H9 (cell line): ENCODE data around the gene OR10J4. TPM values are rescaled to one million over a fixed set of nuclear protein-coding genes. Genes with fewer than 3 reads are reported as not detected.

ENCODE experiments used
- DNase-seq: peaks from one replicate; pipeline ENCODE4 v3.0.0-alpha.2; 2017
- H2AFZ ChIP-seq: one replicate; pipeline ENCODE4 v1.6.1; 2013; ENCODE audit warnings: mild to moderate bottlenecking, low read length, control low read depth, moderate library complexity
- H2AK5ac ChIP-seq: 2 replicates; pipeline ENCODE4 v1.6.1; 2013; ENCODE audit warnings: low read length, control low read depth, mixed read lengths; ENCODE audit not compliant: insufficient read length
- H2BK120ac ChIP-seq: one replicate; pipeline ENCODE4 v1.6.1; 2013; ENCODE audit warnings: low read depth, mild to moderate bottlenecking, low read length, control low read depth, inconsistent platforms; ENCODE audit not compliant: poor library complexity, severe bottlenecking
- H2BK12ac ChIP-seq: 2 replicates; pipeline ENCODE4 v1.6.1; 2013; ENCODE audit warnings: low read length, control low read depth, mixed read lengths, low read depth; ENCODE audit not compliant: insufficient read length
- H2BK15ac ChIP-seq: 2 replicates; pipeline ENCODE4 v1.6.1; 2013; ENCODE audit warnings: low read depth, low read length, control low read depth
- H2BK20ac ChIP-seq: one replicate; pipeline ENCODE4 v1.6.1; 2013; ENCODE audit warnings: low read depth, mild to moderate bottlenecking, low read length, control low read depth, inconsistent platforms; ENCODE audit not compliant: poor library complexity, severe bottlenecking
- H2BK5ac ChIP-seq: 2 replicates; pipeline ENCODE4 v1.6.1; 2013; ENCODE audit warnings: low read length, control low read depth, mixed read lengths; ENCODE audit not compliant: insufficient read length
- H3K14ac ChIP-seq: 2 replicates; pipeline ENCODE4 v1.6.1; 2013; ENCODE audit warnings: low read length, control low read depth; ENCODE audit not compliant: insufficient read depth
- H3K18ac ChIP-seq: 2 replicates; pipeline ENCODE4 v1.6.1; 2013; ENCODE audit warnings: low read depth, mild to moderate bottlenecking, mixed read lengths, low read length, control low read depth; ENCODE audit not compliant: insufficient read length
- H3K23ac ChIP-seq: 2 replicates; pipeline ENCODE4 v1.6.1; 2013; ENCODE audit warnings: low read length, control low read depth, mixed read lengths, low read depth; ENCODE audit not compliant: insufficient read length
- H3K23me2 ChIP-seq: 2 replicates; pipeline ENCODE4 v1.6.1; 2013; ENCODE audit warnings: low read depth, mild to moderate bottlenecking, mixed read lengths, low read length, control low read depth; ENCODE audit not compliant: insufficient read length, poor library complexity, severe bottlenecking
- H3K27ac ChIP-seq: 2 replicates; pipeline ENCODE4 v1.5.1; 2013; ENCODE audit warnings: low read length, control low read depth, mixed read lengths, low read depth; ENCODE audit not compliant: insufficient read length
- H3K27me3 ChIP-seq: 2 replicates; pipeline ENCODE4 v1.6.1; 2013; ENCODE audit warnings: low read length, control low read depth, inconsistent platforms; ENCODE audit not compliant: insufficient read depth
- H3K4ac ChIP-seq: 2 replicates; pipeline ENCODE4 v1.6.1; 2013; ENCODE audit warnings: low read depth, mild to moderate bottlenecking, control low read depth, inconsistent platforms, low read length, moderate library complexity
- H3K4me1 ChIP-seq: 2 replicates; pipeline ENCODE4 v1.6.1; 2013; ENCODE audit warnings: low read length, control low read depth, inconsistent platforms; ENCODE audit not compliant: insufficient read depth
- H3K4me2 ChIP-seq: 2 replicates; pipeline ENCODE4 v1.6.1; 2013; ENCODE audit warnings: low read length, control low read depth, mixed read lengths; ENCODE audit not compliant: insufficient read length, insufficient read depth
- H3K56ac ChIP-seq: 2 replicates; pipeline ENCODE4 v1.6.1; 2013; ENCODE audit warnings: low read depth, mild to moderate bottlenecking, mixed read lengths, low read length, control low read depth; ENCODE audit not compliant: insufficient read length
- H3K79me1 ChIP-seq: 2 replicates; pipeline ENCODE4 v1.6.1; 2013; ENCODE audit warnings: low read depth, mild to moderate bottlenecking, moderate library complexity, low read length, control low read depth, inconsistent platforms; ENCODE audit not compliant: insufficient read depth, poor library complexity, severe bottlenecking
- H3K79me2 ChIP-seq: 2 replicates; pipeline ENCODE4 v1.6.1; 2013; ENCODE audit warnings: low read length, control low read depth, inconsistent platforms; ENCODE audit not compliant: insufficient read depth
- H3K9ac ChIP-seq: 2 replicates; pipeline ENCODE4 v1.6.1; 2013; ENCODE audit warnings: low read length, control low read depth, mixed read lengths; ENCODE audit not compliant: insufficient read length; ENCODE audit errors: extremely low read depth
- H3K9me3 ChIP-seq: one replicate; pipeline ENCODE4 v1.6.1; 2013; ENCODE audit warnings: low read depth, low read length, inconsistent platforms; ENCODE audit not compliant: control insufficient read depth
- H3T11ph ChIP-seq: one replicate; pipeline ENCODE4 v1.6.1; 2013; ENCODE audit warnings: mild to moderate bottlenecking, low read length, control low read depth, inconsistent platforms
- H4K20me1 ChIP-seq: one replicate; pipeline ENCODE4 v1.6.1; 2013; ENCODE audit not compliant: control insufficient read depth, insufficient read length, insufficient read depth
- H4K5ac ChIP-seq: 2 replicates; pipeline ENCODE4 v1.6.1; 2013; ENCODE audit warnings: low read depth, mild to moderate bottlenecking, mixed read lengths, low read length, control low read depth; ENCODE audit not compliant: insufficient read length
- H4K8ac ChIP-seq: replicated peaks from 2 replicates; pipeline ENCODE4 v1.6.1; 2013; ENCODE audit warnings: low read length, control low read depth, mixed read lengths, low read depth; ENCODE audit not compliant: insufficient read length
- H4K91ac ChIP-seq: 2 replicates; pipeline ENCODE4 v1.6.1; 2013; ENCODE audit warnings: low read depth, mild to moderate bottlenecking, moderate library complexity, mixed read lengths, low read length, control low read depth; ENCODE audit not compliant: insufficient read length
- H3K27ac Mint-ChIP-seq, 3 experiments: 2 replicates in 2 of 3; 3 replicates in 1 of 3; pipeline ENCODE4 v1.8.0; 2020 to 2021; ENCODE audit warnings: mixed read lengths in 3 of 3, mild to moderate bottlenecking in 1 of 3, moderate library complexity in 1 of 3
- H3K27me3 Mint-ChIP-seq: 2 replicates; pipeline ENCODE4 v1.8.0; 2021; ENCODE audit warnings: low read depth, mild to moderate bottlenecking, moderate library complexity, mixed read lengths
- H3K36me3 Mint-ChIP-seq, 3 experiments: 2 replicates in 2 of 3; 3 replicates in 1 of 3; pipeline ENCODE4 v1.8.0; 2020 to 2021; ENCODE audit warnings: low read depth in 3 of 3, mixed read lengths in 3 of 3; ENCODE audit not compliant: insufficient read depth in 1 of 3
- H3K4me1 Mint-ChIP-seq, 2 experiments: 2 replicates each; pipeline ENCODE4 v1.8.0; 2020; ENCODE audit warnings: mixed read lengths in 2 of 2
- H3K4me3 Mint-ChIP-seq, 2 experiments: 2 replicates in 1 of 2; 3 replicates in 1 of 2; pipeline ENCODE4 v1.8.0; 2020 to 2021; ENCODE audit warnings: mild to moderate bottlenecking in 2 of 2, mixed read lengths in 2 of 2, moderate library complexity in 1 of 2
- H3K9me3 Mint-ChIP-seq, 2 experiments: 2 replicates in 1 of 2; 3 replicates in 1 of 2; pipeline ENCODE4 v1.8.0; 2020; ENCODE audit warnings: mild to moderate bottlenecking in 2 of 2, mixed read lengths in 2 of 2, moderate library complexity in 1 of 2
- CTCF ChIP-seq: fragments of 200-600 bp; sonication (generic); conservative IDR thresholded peaks from 3 replicates; pipeline ENCODE4 v1.8.0; 2021; ENCODE audit warnings: antibody characterized with exemption, mild to moderate bottlenecking
- total RNA-seq: library from RNA; stranded (reverse); gene quantifications from 2 replicates; pipeline ENCODE4 v1.2.1, GENCODE V29; 2021

OR10J4 gene
- total RNA-seq, 1 experiment from 2014 or later, result not detected

DNA sequence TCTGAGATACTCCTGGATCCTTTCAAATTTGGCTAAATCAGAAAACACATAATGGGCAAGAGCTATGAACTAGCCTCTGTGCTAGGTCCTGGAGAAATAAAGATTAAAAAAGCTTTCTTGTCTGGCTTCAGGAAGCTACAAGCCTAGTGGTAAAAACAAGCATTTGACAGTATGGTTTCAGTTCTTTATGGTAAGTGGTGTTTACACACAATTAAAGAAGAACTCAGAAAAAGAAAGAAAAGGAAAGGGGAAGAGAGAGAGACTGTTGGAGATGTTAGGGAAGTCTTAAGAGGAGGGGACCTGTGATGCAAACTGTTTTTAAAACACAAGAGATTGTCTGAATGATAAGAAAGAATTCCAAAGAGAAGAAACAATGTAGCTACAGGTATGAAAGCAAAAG is 9.4 kb downstream of the OR10J4 start:
- Histone ChIP-seq H3T11ph (no peak overlapping the region), H3K4me2 (no peak overlapping the region), H3K56ac (no peak overlapping the region), H2BK12ac (no peak overlapping the region), H3K14ac (no peak overlapping the region), H3K18ac (no peak overlapping the region), H4K8ac (no peak overlapping the region), H2BK20ac (no peak overlapping the region), H2AFZ (no peak overlapping the region), H3K79me1 (no peaks in the 10 kb centered on the region), H3K9ac (no peak overlapping the region), H4K5ac (no peak overlapping the region), H2BK5ac (no peak overlapping the region), H2BK120ac (no peak overlapping the region), H4K20me1 (no peaks in the 10 kb centered on the region), H2BK15ac (no peak overlapping the region), H3K27me3 (no peaks in the 10 kb centered on the region), H3K23ac (no peak overlapping the region), H3K27ac (no peak overlapping the region), H2AK5ac (no peak overlapping the region), H3K9me3 (no peaks in the 10 kb centered on the region), H3K79me2 (no peaks in the 10 kb centered on the region), H3K4me1 (no peaks in the 10 kb centered on the region), H4K91ac (no peak overlapping the region), H3K23me2 (no peaks in the 10 kb centered on the region), H3K4ac (no peak overlapping the region)
- no peak for DNase-seq
- Mint-ChIP-seq H3K4me1 (no peaks in the 10 kb centered on the region), H3K9me3 (peaks cover 1 to 61% of the 10 kb centered on the region in 2 experiments), H3K27ac (no peak overlapping the region), H3K36me3 (peaks cover 0 to 26% (median 0%) of the 10 kb centered on the region in 3 experiments; a peak in 2 of 7 replicates), H3K27me3 (no peaks in the 10 kb centered on the region; the same call in 1 of the 2 replicates), H3K4me3 (no peak overlapping the region)
- no peak for TF ChIP-seq CTCF
